HFF-Myc (cell line): ENCODE measurements around the gene LHPP.

Experiments used
- DNase-seq: peaks from one replicate; pipeline ENCODE4 v3.0.0-alpha.2; 2011; ENCODE audit warnings: low read depth; ENCODE audit errors: extremely low read depth
- H3K4me3 ChIP-seq: replicated peaks from 2 replicates; pipeline ENCODE4 v1.5.1; 2011; ENCODE audit warnings: low read depth, mild to moderate bottlenecking, control low read depth, low read length
- TF ChIP-seq, protein P1 (sequence below): IDR thresholded peaks from 2 replicates; pipeline ENCODE4 v1.5.1; 2012; ENCODE audit warnings: mild to moderate bottlenecking, low read depth, low read length, control low read depth; ENCODE audit errors: missing control alignments

Gene LHPP

DNA sequence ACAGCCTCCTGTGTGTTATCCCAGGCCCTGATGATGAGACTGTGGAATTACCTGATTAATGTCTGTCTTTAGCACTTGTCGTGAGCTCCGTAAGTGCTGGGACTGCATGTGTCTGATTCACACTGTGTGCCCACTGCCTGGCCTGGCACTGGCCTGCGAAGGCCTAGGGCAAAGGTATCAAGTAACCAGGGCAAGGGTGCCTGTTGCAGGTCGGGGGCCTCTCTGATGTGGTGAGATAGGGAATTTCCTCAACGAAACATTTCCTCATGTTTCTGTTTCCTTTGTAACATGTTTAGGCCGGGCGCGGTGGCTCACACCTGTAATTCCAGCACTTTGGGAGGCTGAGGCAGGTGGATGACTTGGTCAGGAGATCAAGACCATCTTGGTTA lies 50.4 kb downstream of the LHPP start:
- no peak overlapping the region for H3K4me3 ChIP-seq
- TF ChIP-seq, protein P1, sequence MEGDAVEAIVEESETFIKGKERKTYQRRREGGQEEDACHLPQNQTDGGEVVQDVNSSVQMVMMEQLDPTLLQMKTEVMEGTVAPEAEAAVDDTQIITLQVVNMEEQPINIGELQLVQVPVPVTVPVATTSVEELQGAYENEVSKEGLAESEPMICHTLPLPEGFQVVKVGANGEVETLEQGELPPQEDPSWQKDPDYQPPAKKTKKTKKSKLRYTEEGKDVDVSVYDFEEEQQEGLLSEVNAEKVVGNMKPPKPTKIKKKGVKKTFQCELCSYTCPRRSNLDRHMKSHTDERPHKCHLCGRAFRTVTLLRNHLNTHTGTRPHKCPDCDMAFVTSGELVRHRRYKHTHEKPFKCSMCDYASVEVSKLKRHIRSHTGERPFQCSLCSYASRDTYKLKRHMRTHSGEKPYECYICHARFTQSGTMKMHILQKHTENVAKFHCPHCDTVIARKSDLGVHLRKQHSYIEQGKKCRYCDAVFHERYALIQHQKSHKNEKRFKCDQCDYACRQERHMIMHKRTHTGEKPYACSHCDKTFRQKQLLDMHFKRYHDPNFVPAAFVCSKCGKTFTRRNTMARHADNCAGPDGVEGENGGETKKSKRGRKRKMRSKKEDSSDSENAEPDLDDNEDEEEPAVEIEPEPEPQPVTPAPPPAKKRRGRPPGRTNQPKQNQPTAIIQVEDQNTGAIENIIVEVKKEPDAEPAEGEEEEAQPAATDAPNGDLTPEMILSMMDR, result no peak
- no peak for DNase-seq

GRCh38 chr10:124512600-124512999 lies 51.0 kb downstream of the LHPP start:
- no peak overlapping the region for H3K4me3 ChIP-seq
- DNase-seq, result no peak
- TF ChIP-seq, protein P1, result no peak

DNA sequence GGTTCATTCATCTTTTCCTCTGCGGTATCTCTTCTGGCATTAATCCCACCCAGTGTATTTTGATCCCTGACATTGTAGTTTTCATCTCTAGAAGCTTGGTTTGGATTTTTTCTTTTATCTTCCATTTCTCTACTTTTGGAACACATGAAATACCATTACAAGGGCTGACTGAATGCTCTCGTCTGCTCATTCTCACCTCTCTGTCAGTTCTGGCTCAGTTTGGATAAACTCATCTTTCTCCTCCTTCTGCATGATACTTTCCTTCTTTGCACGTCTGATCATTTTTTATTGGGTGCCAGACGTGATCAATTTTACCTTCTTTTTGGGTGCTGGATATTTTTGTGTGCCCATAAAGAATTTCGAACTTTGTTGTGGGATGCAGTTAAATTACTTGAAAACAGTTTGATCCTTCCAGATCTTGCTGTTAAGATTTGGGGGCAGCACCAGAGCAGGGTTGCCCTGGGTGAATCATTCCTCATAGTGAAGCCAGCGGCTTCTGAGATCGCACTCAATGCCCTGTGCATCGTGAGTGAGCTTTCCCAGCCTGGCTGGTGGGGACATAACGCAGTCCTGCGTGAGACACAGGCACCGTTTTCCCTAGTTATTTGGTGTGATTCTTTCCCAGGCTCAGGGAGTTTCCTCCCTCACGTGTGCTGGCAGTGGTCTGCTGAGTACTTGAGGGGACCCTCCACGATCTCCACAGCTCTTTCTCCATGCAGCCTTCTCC lies 53.8 kb downstream of the LHPP start:
- no peak overlapping the region for H3K4me3 ChIP-seq
- DNase-seq, result no peak
- TF ChIP-seq, protein P1, result no peak

DNA sequence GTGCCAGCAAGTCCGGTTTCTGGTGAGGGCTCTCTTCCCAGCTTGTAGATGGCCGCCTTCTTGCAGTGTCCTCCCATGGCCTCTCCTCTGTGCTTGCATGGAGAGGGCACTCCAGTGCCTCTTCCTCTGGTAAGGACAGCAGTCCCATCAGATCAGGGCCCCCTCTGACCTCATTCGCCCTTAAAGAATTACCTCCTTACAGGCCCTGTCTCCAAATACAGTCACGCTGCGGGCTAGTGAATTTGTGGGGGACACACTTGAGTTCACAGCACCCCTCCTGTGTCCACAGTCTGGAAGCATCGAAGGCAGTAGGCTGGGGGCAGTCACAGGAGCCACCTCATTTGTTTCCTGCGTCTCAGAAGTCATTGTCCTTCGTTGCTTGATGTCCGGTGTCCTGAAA lies 54.6 kb downstream of the LHPP start:
- TF ChIP-seq, protein P1, result no peak
- H3K4me3 ChIP-seq, result no peak overlapping the region
- DNase-seq, result no peak

DNA sequence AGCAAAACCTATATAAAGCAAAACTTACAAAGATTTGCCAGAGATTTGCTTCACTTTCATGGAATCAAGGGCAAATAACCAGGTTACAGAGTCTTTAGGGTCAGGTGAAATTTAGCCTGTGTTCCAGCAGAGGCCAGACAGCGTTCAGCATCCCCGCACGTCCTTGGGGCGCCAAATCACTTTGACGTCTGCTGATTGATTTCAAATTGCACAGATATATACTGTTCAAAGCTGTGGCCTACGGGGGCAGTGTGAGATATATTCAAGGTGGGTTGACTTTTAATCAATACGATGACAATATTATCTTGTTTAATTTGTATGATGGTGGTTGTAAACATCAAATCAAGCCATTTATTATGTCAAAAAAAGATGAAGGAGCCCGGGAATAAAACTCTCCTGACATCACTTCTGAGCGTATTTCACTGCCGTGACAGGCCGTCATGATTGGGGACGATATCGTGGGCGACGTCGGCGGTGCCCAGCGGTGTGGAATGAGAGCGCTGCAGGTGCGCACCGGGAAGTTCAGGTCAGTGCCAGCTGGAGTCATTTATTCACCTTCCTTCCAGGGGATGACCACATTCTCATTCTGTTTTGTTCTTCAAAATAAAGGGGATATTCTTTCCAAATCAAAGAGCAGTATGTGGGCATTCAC lies 55.2 kb downstream of the LHPP start:
- TF ChIP-seq, protein P1, result no peak
- DNase-seq, result no peak
- no peak overlapping the region for H3K4me3 ChIP-seq

GRCh38 chr10:124517461-124517860 lies 55.8 kb downstream of the LHPP start:
- no peak for DNase-seq
- no peak overlapping the region for H3K4me3 ChIP-seq
- TF ChIP-seq, protein P1, result no peak
